T-helper 2 cell treated with Interferon-gamma antibody and Interleukin-4, amounts not matched to agents 5 μg/mL and 100 μg/mL, for 36 hours (primary cell): ENCODE measurements around the gene TRIM54.
A peak's percentile ranks its signal among the peaks of the same experiment; 100 is the strongest.
"Not testable (repeated sequence)": the region's sequence is repeated elsewhere in the genome, so short reads cannot be mapped to it uniquely, and the experiment has no call there.

ENCODE experiments used
- DNase-seq: peaks from one replicate; pipeline ENCODE4 v3.0.0; 2021; ENCODE audit warnings: low spot score
- H3K27ac Mint-ChIP-seq: one replicate; pipeline ENCODE4 v1.8.0; 2021; ENCODE audit warnings: mild to moderate bottlenecking, mixed read lengths
- H3K27me3 Mint-ChIP-seq: one replicate; pipeline ENCODE4 v1.8.0; 2021; ENCODE audit warnings: low read depth, mixed read lengths
- H3K36me3 Mint-ChIP-seq: one replicate; pipeline ENCODE4 v1.8.0; 2021; ENCODE audit warnings: low read depth, mixed read lengths
- H3K4me1 Mint-ChIP-seq: one replicate; pipeline ENCODE4 v1.8.0; 2021; ENCODE audit warnings: low read depth, mixed read lengths
- H3K4me3 Mint-ChIP-seq: one replicate; pipeline ENCODE4 v1.8.0; 2022; ENCODE audit warnings: mild to moderate bottlenecking, moderate library complexity, mixed read lengths
- H3K9me3 Mint-ChIP-seq: one replicate; pipeline ENCODE4 v1.8.0; 2021; ENCODE audit warnings: mixed read lengths

Gene TRIM54

GRCh38 chr2:27322766-27323595, 40.8 kb downstream of the TRIM54 start, which contains the start of gene MPV17:
Gene MPV17, minus strand, starts transcription at chr2:27323097. Its CDS starts 580 bp downstream, at chr2:27322517.
- Mint-ChIP-seq H3K4me1 (peaks cover 15% of the 10 kb centered on the region), H3K4me3 (peak within 1 kb of the TSS; percentile 99), H3K27me3 (no peaks in the 10 kb centered on the region), H3K9me3 (no peaks in the 10 kb centered on the region), H3K27ac (peak within 1 kb of the TSS; percentile 97), H3K36me3 (peaks cover 26% of the 10 kb centered on the region)
- DNase-seq, result peak; percentile 88

DNA sequence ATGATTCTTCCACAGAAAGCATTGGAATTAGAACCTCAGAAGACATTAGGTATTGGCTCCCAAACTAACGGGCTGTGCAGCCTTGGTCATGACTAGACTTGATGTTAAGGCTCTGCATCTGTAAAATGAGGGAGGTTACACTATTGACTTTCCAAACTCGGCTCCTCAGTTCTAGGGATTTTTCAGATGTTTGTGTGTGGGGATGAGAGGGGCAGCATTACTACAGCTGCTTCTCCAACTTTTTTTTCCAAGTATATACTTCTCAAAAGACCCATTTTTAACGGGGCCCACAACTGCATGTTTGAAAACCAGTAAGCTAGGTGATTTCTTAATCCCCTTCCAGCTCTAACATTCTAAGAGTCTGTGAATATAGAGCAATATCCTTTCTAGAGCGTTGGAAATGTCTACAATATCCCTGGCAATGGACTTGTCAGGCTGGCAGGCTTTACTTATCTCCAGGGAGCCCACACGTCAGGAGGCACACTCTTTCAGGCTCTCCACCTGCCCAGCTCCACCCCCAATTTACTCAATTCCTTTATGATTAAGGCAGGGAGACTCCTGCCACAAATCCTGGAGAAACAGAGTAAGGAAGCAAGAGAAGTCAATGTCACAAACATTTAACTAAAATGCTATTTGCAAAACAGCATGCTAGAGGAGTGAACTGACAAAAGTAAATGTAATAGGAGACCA, 41.5 kb downstream of the TRIM54 start:
- DNase-seq, result no peak
- Mint-ChIP-seq H3K27ac (peak overlapping the region; percentile 97), H3K36me3 (peaks cover 32% of the 10 kb centered on the region), H3K4me3 (peak overlapping the region; percentile 99), H3K9me3 (no peaks in the 10 kb centered on the region), H3K27me3 (no peaks in the 10 kb centered on the region), H3K4me1 (peaks cover 15% of the 10 kb centered on the region)

GRCh38 chr2:27324720-27325119, 42.5 kb downstream of the TRIM54 start:
- H3K27ac Mint-ChIP-seq, result no peak overlapping the region

GRCh38 chr2:27335311-27335710, 53.1 kb downstream of the TRIM54 start:
- no peaks in the 10 kb centered on the region for H3K4me1 Mint-ChIP-seq
- H3K27ac Mint-ChIP-seq, result no peak overlapping the region
- H3K36me3 Mint-ChIP-seq, result peaks cover 44% of the 10 kb centered on the region
- no peaks in the 10 kb centered on the region for H3K27me3 Mint-ChIP-seq
- DNase-seq, result no peak
- H3K9me3 Mint-ChIP-seq, result no peaks in the 10 kb centered on the region
- no peak overlapping the region for H3K4me3 Mint-ChIP-seq

More at GRCh38 chr2:27324720-27325119, 42.5 kb downstream of the TRIM54 start:
- Mint-ChIP-seq H3K36me3 (peaks cover 37% of the 10 kb centered on the region), H3K4me1 (peaks cover 15% of the 10 kb centered on the region), H3K27me3 (no peaks in the 10 kb centered on the region), H3K4me3 (no peak overlapping the region), H3K9me3 (no peaks in the 10 kb centered on the region)
- no peak for DNase-seq

- Mint-ChIP-seq H3K4me3 (no peak overlapping the region), H3K27ac (no peak overlapping the region), H3K9me3 (no peaks in the 10 kb centered on the region), H3K4me1 (no peaks in the 10 kb centered on the region), H3K27me3 (no peaks in the 10 kb centered on the region), H3K36me3 (peaks cover 49% of the 10 kb centered on the region)
- DNase-seq, result no peak
These were observed 53.9 kb downstream of the TRIM54 start for GRCh38 chr2:27336173-27336572.

DNA sequence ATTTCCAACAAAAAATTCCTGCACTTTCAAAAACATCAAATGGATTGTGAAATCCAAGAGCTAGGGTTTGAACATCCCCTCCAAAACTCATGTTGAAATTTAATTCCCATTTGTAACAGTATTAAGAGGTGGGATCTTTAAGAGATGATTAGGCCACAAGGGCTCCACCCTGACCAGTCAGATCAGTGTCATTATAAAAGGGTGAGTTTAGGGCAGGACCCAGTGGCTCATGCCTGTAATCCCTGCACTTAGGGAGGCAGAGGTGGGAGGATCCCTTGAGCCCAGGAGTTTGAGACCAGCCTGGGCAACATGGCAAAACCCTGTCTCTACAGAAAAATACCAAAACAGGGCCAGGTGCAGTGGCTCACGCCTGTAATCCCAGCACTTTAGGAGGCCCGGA, 65.4 kb downstream of the TRIM54 start:
- no peaks in the 10 kb centered on the region for H3K9me3 Mint-ChIP-seq
- peaks cover 11% of the 10 kb centered on the region for H3K4me1 Mint-ChIP-seq
- no peak overlapping the region for H3K4me3 Mint-ChIP-seq
- no peak overlapping the region for H3K27ac Mint-ChIP-seq
- H3K27me3 Mint-ChIP-seq, result no peaks in the 10 kb centered on the region
- peaks cover 27% of the 10 kb centered on the region for H3K36me3 Mint-ChIP-seq
- no peak for DNase-seq

GRCh38 chr2:27350106-27350693, 68.0 kb downstream of the TRIM54 start:
- Mint-ChIP-seq H3K27ac (no peak overlapping the region), H3K36me3 (peaks cover 28% of the 10 kb centered on the region)

DNA sequence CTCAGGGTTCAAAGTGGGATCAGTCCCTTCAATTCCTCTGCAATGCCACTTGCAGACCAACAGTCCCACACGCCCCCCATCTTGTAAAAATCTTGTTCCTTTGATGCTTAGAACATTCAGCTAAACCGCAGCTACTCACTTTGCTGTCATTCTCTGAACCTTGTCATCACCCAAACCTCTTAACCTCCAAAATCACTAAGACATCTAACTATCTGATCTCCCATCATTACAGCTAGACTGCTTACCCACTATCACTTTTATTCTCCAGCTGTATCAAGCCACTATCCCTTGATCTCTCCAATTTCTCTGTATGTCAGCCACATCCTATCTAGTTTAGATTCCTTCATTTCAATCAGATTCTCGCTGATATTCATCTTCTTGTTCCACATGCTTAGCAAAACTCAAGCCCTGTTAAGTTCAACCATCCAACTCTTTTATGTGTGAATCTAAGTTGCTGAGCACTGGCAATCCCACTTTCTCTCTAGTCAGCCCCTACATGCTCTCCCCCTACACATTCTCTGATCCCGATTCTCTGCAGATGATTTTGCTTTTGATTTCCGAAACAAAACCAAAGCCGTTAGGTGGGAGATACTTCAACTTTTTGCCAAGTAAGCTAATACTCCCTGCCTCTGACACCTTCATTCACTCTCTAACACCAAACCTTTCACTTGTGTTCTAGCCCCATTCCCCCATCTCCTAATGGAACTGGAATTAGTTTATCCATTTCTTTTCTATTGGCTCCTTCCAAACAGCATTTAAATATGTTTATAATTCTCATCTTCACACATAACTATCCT, 69.8 kb downstream of the TRIM54 start:
- H3K4me3 Mint-ChIP-seq, result peak overlapping the region; percentile 34
- H3K4me1 Mint-ChIP-seq, result peaks cover 28% of the 10 kb centered on the region
- peak; percentile 27 for DNase-seq
- no peaks in the 10 kb centered on the region for H3K9me3 Mint-ChIP-seq
- peaks cover 27% of the 10 kb centered on the region for H3K36me3 Mint-ChIP-seq
- peak overlapping the region; percentile 66 for H3K27ac Mint-ChIP-seq
- no peaks in the 10 kb centered on the region for H3K27me3 Mint-ChIP-seq

More at GRCh38 chr2:27350106-27350693, 68.0 kb downstream of the TRIM54 start:
- H3K27me3 Mint-ChIP-seq, result no peaks in the 10 kb centered on the region
- H3K9me3 Mint-ChIP-seq, result no peaks in the 10 kb centered on the region
- no peak for DNase-seq
- H3K4me3 Mint-ChIP-seq, result no peak overlapping the region
- peaks cover 22% of the 10 kb centered on the region for H3K4me1 Mint-ChIP-seq

DNA sequence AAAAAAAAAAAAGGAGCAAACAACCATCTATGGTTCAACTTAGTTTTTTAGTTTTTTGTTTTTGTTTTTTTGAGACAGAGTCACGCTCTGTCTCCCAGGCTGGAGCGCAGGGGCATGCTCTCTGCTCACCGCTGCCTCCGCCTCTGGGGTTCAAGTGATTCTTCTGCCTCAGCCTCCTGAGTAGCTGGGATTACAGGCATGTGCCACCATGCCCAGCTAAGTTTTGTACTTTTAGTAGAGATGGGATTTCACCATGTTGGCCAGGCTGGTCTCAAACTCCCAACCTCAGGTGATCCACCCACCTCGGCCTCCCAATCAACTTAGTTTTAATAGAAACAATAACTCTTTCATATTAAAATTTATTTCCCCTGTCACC, 71.1 kb downstream of the TRIM54 start:
- not testable (repeated sequence) for H3K9me3 Mint-ChIP-seq, H3K27me3 Mint-ChIP-seq, H3K27ac Mint-ChIP-seq, DNase-seq, H3K4me3 Mint-ChIP-seq
- H3K36me3 Mint-ChIP-seq, result peaks cover 23% of the 10 kb centered on the region
- H3K4me1 Mint-ChIP-seq, result peaks cover 36% of the 10 kb centered on the region

DNA sequence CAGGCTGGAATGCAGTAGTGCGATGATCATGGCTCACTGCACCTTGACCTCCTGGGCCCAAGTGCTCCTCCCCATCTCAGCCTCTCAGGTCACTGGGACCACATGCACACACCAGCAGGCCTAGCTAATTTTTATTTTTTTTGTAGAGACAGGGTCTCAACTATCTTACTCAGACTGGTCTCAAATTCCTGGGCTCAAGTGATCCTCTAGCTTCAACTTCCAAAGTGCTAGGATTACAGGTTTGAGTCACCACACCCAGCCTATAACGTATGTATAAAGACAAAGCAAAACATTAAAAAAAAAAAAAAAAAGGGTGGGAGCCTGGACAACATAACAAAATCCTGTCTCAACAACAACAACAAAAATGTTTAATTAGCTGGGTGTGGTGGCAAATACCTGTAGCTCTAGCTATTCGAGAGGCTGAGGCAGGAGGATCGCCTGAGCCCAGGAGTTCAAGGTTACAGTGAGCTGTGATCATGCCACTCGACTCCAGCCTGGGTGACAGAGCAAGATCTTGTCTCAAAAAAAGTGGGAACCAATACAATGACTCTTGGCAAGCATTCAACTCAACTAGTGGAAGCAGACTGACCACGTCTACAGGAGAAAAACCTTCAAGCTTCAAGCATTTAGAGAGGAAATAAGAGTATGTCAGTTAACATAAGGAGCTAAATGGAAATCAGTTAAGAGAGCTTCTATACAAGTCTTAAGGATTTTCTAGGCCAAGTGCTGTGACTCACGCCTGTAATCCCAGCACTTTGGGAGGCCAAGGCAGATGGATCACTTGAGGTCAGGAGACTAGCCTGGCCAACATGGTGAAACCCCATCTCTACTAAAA, 71.8 kb downstream of the TRIM54 start:
- H3K4me1 Mint-ChIP-seq, result peaks cover 39% of the 10 kb centered on the region
- no peaks in the 10 kb centered on the region for H3K27me3 Mint-ChIP-seq
- H3K27ac Mint-ChIP-seq, result no peak overlapping the region
- DNase-seq, result no peak
- peak overlapping the region; percentile 48 for H3K4me3 Mint-ChIP-seq
- H3K9me3 Mint-ChIP-seq, result no peaks in the 10 kb centered on the region
- peaks cover 21% of the 10 kb centered on the region for H3K36me3 Mint-ChIP-seq

- Mint-ChIP-seq H3K9me3 (no peaks in the 10 kb centered on the region), H3K4me3 (peak overlapping the region; percentile 99), H3K27ac (no peak overlapping the region), H3K27me3 (no peaks in the 10 kb centered on the region), H3K36me3 (peaks cover 20% of the 10 kb centered on the region), H3K4me1 (peaks cover 39% of the 10 kb centered on the region)
- no peak for DNase-seq
These were observed 72.3 kb downstream of the TRIM54 start for GRCh38 chr2:27354597-27354927.

GRCh38 chr2:27356056-27356381, 73.8 kb downstream of the TRIM54 start:
- Mint-ChIP-seq H3K27me3 (no peaks in the 10 kb centered on the region), H3K4me3 (peak overlapping the region; percentile 99), H3K36me3 (peaks cover 14% of the 10 kb centered on the region), H3K4me1 (peaks cover 39% of the 10 kb centered on the region), H3K9me3 (no peaks in the 10 kb centered on the region), H3K27ac (peak overlapping the region; percentile 98)
- DNase-seq, result no peak
